IMR-90 (cell line): ENCODE measurements around the gene ADGRG1. TPM values are rescaled to one million over a fixed set of nuclear protein-coding genes. Genes with fewer than 3 reads are reported as not detected.
A peak's percentile ranks its signal among the peaks of the same experiment; 100 is the strongest.

Source experiments
- ATAC-seq: fragments of 200-7000 bp; cut with Tn5 transposase; 2 replicates; pipeline ENCODE4 v1.9.1; 2020; ENCODE audit warnings: low read depth, mild to moderate bottlenecking, moderate library complexity
- BruUV-seq: library from RNA; stranded (reverse); fragments of 400-500 nt; replicated peaks from 2 replicates; lab custom pipeline; 2021; lab: Mats Ljungman, UMichigan
- CTCF ChIA-PET: fragments of 300-600 bp; formaldehyde crosslinking; extraction: SDS; loops from one replicate; lab custom pipeline; 2021; ENCODE audit warnings: antibody characterized with exemption; lab: Yijun Ruan, JAX
- POLR2A ChIA-PET: fragments of 300-600 bp; sonication (Branson Sonifier 250); formaldehyde crosslinking; loops from one replicate; lab custom pipeline; 2022; ENCODE audit warnings: antibody characterized with exemption; ENCODE audit not compliant: unreplicated experiment; lab: Charles Lee
- DNase-seq: peaks from one replicate; pipeline ENCODE4 v3.0.0; 2013
- H2AFZ ChIP-seq: replicated peaks from 2 replicates; pipeline ENCODE3; 2013; ENCODE audit warnings: low read length, mild to moderate bottlenecking; ENCODE audit not compliant: poor library complexity
- H2AK5ac ChIP-seq: 2 replicates; pipeline ENCODE4 v1.6.1; 2013; ENCODE audit warnings: low read depth, low read length, inconsistent platforms
- H2AK9ac ChIP-seq: replicated peaks from 2 replicates; pipeline ENCODE3; 2013; ENCODE audit warnings: mild to moderate bottlenecking, low read depth, low read length, moderate library complexity; ENCODE audit not compliant: poor library complexity
- H2BK120ac ChIP-seq: 2 replicates; pipeline ENCODE4 v1.6.1; 2013; ENCODE audit warnings: low read depth, low read length, inconsistent platforms
- H2BK15ac ChIP-seq: 3 replicates; pipeline ENCODE4 v1.6.1; 2013; ENCODE audit warnings: low read depth, low read length, inconsistent platforms
- H2BK20ac ChIP-seq: 2 replicates; pipeline ENCODE4 v1.6.1; 2013; ENCODE audit warnings: low read depth, mild to moderate bottlenecking, inconsistent platforms, low read length, moderate library complexity
- H2BK5ac ChIP-seq: 2 replicates; pipeline ENCODE4 v1.6.1; 2013; ENCODE audit warnings: mild to moderate bottlenecking, low read depth, low read length, inconsistent platforms; ENCODE audit not compliant: poor library complexity, severe bottlenecking
- H3K14ac ChIP-seq: replicated peaks from 2 replicates; pipeline ENCODE4 v1.6.1; 2013; ENCODE audit warnings: low read depth, low read length, inconsistent platforms
- H3K18ac ChIP-seq: 2 replicates; pipeline ENCODE4 v1.6.1; 2013; ENCODE audit warnings: low read depth, low read length, control low read depth
- H3K23ac ChIP-seq: 2 replicates; pipeline ENCODE4 v1.6.1; 2013; ENCODE audit warnings: low read depth, low read length, inconsistent platforms
- H3K27ac ChIP-seq: 2 replicates; pipeline ENCODE4 v1.5.1; 2013; ENCODE audit warnings: mild to moderate bottlenecking, control low read depth, low read length; ENCODE audit not compliant: insufficient read depth
- H3K27me3 ChIP-seq: 2 replicates; pipeline ENCODE4 v1.6.1; 2013; ENCODE audit warnings: low read length; ENCODE audit not compliant: control insufficient read depth, insufficient read depth
- H3K36me3 ChIP-seq: 2 replicates; pipeline ENCODE4 v1.6.1; 2013; ENCODE audit warnings: low read length, mixed read lengths; ENCODE audit not compliant: control insufficient read depth, insufficient read depth
- H3K4ac ChIP-seq: 2 replicates; pipeline ENCODE4 v1.6.1; 2013; ENCODE audit warnings: low read depth, low read length, inconsistent platforms
- H3K4me1 ChIP-seq: 2 replicates; pipeline ENCODE4 v1.6.1; 2013; ENCODE audit warnings: low read length, mixed read lengths; ENCODE audit not compliant: control insufficient read depth, insufficient read depth
- H3K4me2 ChIP-seq: 2 replicates; pipeline ENCODE4 v1.6.1; 2013; ENCODE audit warnings: low read depth, mild to moderate bottlenecking, control low read depth, low read length, moderate library complexity
- H3K4me3 ChIP-seq: 2 replicates; pipeline ENCODE4 v1.5.1; 2013; ENCODE audit warnings: low read depth, mild to moderate bottlenecking, control low read depth, low read length, moderate library complexity; ENCODE audit not compliant: insufficient read depth
- H3K56ac ChIP-seq: 2 replicates; pipeline ENCODE4 v1.6.1; 2013; ENCODE audit warnings: low read length, inconsistent platforms; ENCODE audit not compliant: insufficient read depth; ENCODE audit errors: extremely low read depth
- H3K79me1 ChIP-seq, 2 experiments: 2 replicates each; pipeline ENCODE4 v1.6.1; 2013; ENCODE audit warnings: low read length in 2 of 2, inconsistent platforms in 1 of 2, low read depth in 1 of 2
- H3K9ac ChIP-seq: 2 replicates; pipeline ENCODE4 v1.6.1; 2013; ENCODE audit warnings: low read depth, low read length, control low read depth
- H3K9me1 ChIP-seq: 2 replicates; pipeline ENCODE4 v1.6.1; 2013; ENCODE audit warnings: low read length, inconsistent platforms; ENCODE audit not compliant: insufficient read depth
- H3K9me3 ChIP-seq: 2 replicates; pipeline ENCODE4 v1.6.1; 2013; ENCODE audit warnings: low read length; ENCODE audit not compliant: control insufficient read depth, insufficient read depth
- H4K20me1 ChIP-seq: 2 replicates; pipeline ENCODE4 v1.6.1; 2013; ENCODE audit warnings: low read length, inconsistent platforms; ENCODE audit not compliant: insufficient read depth
- H4K5ac ChIP-seq: 2 replicates; pipeline ENCODE4 v1.6.1; 2013; ENCODE audit warnings: mild to moderate bottlenecking, low read depth, low read length, control low read depth
- H4K8ac ChIP-seq, 2 experiments: 2 replicates each; pipeline ENCODE4 v1.6.1; 2013; ENCODE audit warnings: low read depth in 2 of 2, low read length in 2 of 2, control low read depth in 1 of 2, inconsistent platforms in 1 of 2
- H4K91ac ChIP-seq: 2 replicates; pipeline ENCODE4 v1.6.1; 2013; ENCODE audit warnings: low read depth, low read length, inconsistent platforms; ENCODE audit not compliant: insufficient read depth
- RCOR1 ChIP-seq: IDR thresholded peaks from 2 replicates; pipeline ENCODE4 v1.6.1; 2012; ENCODE audit warnings: mild to moderate bottlenecking, low read length, improper control_type of control experiment; ENCODE audit not compliant: insufficient replicate concordance
- WGBS, 2 experiments: methylation state at CpG; one replicate each; pipeline versions ENCODE4 v1.1.5 to v1.1.7; 2013; ENCODE audit warnings: missing lambda C conversion rate in 2 of 2; ENCODE audit not compliant: insufficient read length in 1 of 2; ENCODE audit errors: extremely low coverage in 2 of 2; 5-methylcytosine and 5-hydroxymethylcytosine counted together
- dilution Hi-C: fragments of 300-500 bp; cut with HindIII; formaldehyde crosslinking; loops from one replicate; pipeline ENCODE4 v1.14.3; 2018; ENCODE audit warnings: low sequenced_read_pairs; ENCODE audit not compliant: unreplicated experiment
- in situ Hi-C: fragments of 300-500 bp; cut with MboI; formaldehyde crosslinking; loops from 3 replicates; pipeline ENCODE4 v1.14.3; 2019; ENCODE audit warnings: low sequenced_read_pairs, inconsistent platforms, mixed read lengths
- intact Hi-C: fragments of 100-400 bp; cut with micrococcal nuclease; formaldehyde crosslinking; loops from 2 replicates; pipeline ENCODE4 v1.10.0; 2022
- polyA plus RNA-seq, 3 experiments: library from polyadenylated mRNA; depleted of rRNA; stranded (reverse); fragments of >200 nt; gene quantifications; 2 replicates each; pipeline ENCODE4 v1.2.3, GENCODE V29; 2012; ENCODE audit warnings: low replicate concordance in 1 of 3
- total RNA-seq: library from RNA; depleted of rRNA; stranded (reverse); fragments of >200 nt; gene quantifications from 2 replicates; pipeline ENCODE4 v1.2.3, GENCODE V29; 2012

ADGRG1 gene
- total and polyA plus RNA-seq, 2 of the 4 experiments (the other 2 are of a cell fraction) = 0.90 to 8.4 TPM

GRCh38 chr16:57613514-57613913 is 14.9 kb upstream of the ADGRG1 start:
- Histone ChIP-seq H3K23ac (no peak overlapping the region), H2BK120ac (no peak overlapping the region), H4K91ac (peak overlapping the region; percentile 29; the same call in 1 of the 2 replicates), H4K8ac (no peak overlapping the region), H2AFZ (no peak overlapping the region), H3K36me3 (no peaks in the 10 kb centered on the region), H2AK5ac (peak overlapping the region; percentile 21; the same call in 1 of the 2 replicates), H2BK5ac (no peak overlapping the region), H2BK20ac (peak overlapping the region; percentile 37; the same call in 1 of the 2 replicates), H2BK15ac (0 out of 3 replicates have a peak overlapping the region, but pooled peaks have one; percentile 36), H3K4me3 (no peak overlapping the region), H3K9me1 (peaks cover 12% of the 10 kb centered on the region; the same call in 1 of the 2 replicates), H3K4me1 (peaks cover 22% of the 10 kb centered on the region), H3K9ac (no peak overlapping the region), H3K9me3 (no peaks in the 10 kb centered on the region), H3K79me1 (no peaks in the 10 kb centered on the region), H3K27ac (no peak overlapping the region), H3K56ac (no peak overlapping the region), H3K4me2 (no peak overlapping the region), H3K18ac (no peak overlapping the region), H4K20me1 (no peaks in the 10 kb centered on the region), H3K14ac (no peak overlapping the region), H4K5ac (no peak overlapping the region), H2AK9ac (no peak overlapping the region), H3K4ac (no peak overlapping the region), H3K27me3 (no peaks in the 10 kb centered on the region)
- dilution Hi-C loops (no loop called here), intact Hi-C loops (no loop called here), in situ Hi-C loops (no loop called here)
- POLR2A ChIA-PET = no interaction called here
- no peak for TF ChIP-seq RCOR1
- 87% methylated on average over 3 of the region's 4 CpGs; no CpG with 5 or more reads in 1 of the 2 experiments for WGBS, 2 experiments
- ATAC-seq = no peak
- CTCF ChIA-PET = no interaction called here
- DNase-seq = no peak
- no TSS peak for BruUV-seq
